C4-2B (cell line): ENCODE data around the gene KRTAP5-1.

Experiments
- CTCF ChIP-seq: fragments of 450-650 bp; conservative IDR thresholded peaks from 2 replicates; pipeline ENCODE4 v1.5.1; 2017; ENCODE audit warnings: mild to moderate bottlenecking
- ZFX ChIP-seq: fragments of 450-650 bp; IDR thresholded peaks from 2 replicates; pipeline ENCODE4 v1.6.1; 2017

- peak; percentile 99 for TF ChIP-seq CTCF
- no peak for TF ChIP-seq ZFX
These were observed 10.7 kb downstream of the KRTAP5-1 start for GRCh38 chr11:1574238-1574932.
